Measurements from ENCODE around the gene FREY1.

Gene FREY1

GRCh38 chr11:45896422-45896984 lies 10.6 kb downstream of the FREY1 start:
- H3K9ac ChIP-seq (ENCODE audit: low read depth, low read length), result no peak overlapping the region
- no peaks in the 10 kb centered on the region for H3K9me3 ChIP-seq (ENCODE audit: control insufficient read depth, insufficient read depth, low read length)
- peaks cover 16% of the 10 kb centered on the region for H3K4me1 ChIP-seq (ENCODE audit: control insufficient read depth, insufficient read depth, low read length)
- peaks cover 3% of the 10 kb centered on the region for H3K27me3 ChIP-seq (ENCODE audit: control insufficient read depth, insufficient read depth, low read length)
- H3K4me3 ChIP-seq (ENCODE audit: low read depth, low read length), result peak overlapping the region; percentile 18
- H3K36me3 ChIP-seq (ENCODE audit: control insufficient read depth, insufficient read depth, low read length), result no peaks in the 10 kb centered on the region

DNA sequence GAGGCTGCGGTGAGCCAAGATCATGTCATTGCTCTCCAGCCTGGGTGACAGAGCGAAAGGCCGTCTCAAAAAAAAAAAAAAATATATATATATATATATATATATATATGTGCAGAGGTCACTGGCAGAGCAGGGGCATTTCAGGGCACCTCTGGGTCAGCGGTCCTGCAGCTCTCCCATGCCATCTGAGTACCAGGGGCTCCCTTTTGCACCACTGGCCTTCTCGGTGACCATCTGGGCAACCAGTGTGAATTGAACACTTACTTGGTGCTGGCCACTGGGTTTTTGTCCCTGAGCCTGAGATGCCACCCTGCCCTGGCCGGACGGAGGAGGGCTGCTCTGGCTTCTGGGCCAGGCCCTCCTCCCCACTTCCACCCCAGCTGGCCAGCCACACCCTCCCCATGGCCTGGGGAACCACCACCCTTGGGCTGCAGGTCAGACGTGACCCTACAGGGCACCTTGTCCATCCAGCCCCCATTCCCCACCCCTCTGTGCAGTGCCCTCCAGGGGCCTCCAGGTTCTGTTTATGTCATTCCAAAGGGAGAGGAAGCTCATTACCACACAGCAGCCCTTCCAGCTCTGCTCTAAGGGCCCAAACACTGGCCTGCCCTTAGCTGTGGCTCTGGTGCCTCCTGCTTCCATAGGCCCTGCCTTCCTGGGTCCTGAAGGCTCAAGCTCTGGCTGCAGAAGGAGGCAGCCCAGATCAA lies 11.4 kb downstream of the FREY1 start:
- H3K4me3 ChIP-seq (ENCODE audit: low read depth, low read length), result no peak overlapping the region
- H3K27me3 ChIP-seq (ENCODE audit: control insufficient read depth, insufficient read depth, low read length), result peaks cover 3% of the 10 kb centered on the region
- H3K9me3 ChIP-seq (ENCODE audit: control insufficient read depth, insufficient read depth, low read length), result no peaks in the 10 kb centered on the region
- no peaks in the 10 kb centered on the region for H3K36me3 ChIP-seq (ENCODE audit: control insufficient read depth, insufficient read depth, low read length)
- peaks cover 16% of the 10 kb centered on the region for H3K4me1 ChIP-seq (ENCODE audit: control insufficient read depth, insufficient read depth, low read length)
- no peak overlapping the region for H3K9ac ChIP-seq (ENCODE audit: low read depth, low read length)

- Histone ChIP-seq H3K9me3 (ENCODE audit: control insufficient read depth, insufficient read depth, low read length) (no peaks in the 10 kb centered on the region), H3K4me1 (ENCODE audit: control insufficient read depth, insufficient read depth, low read length) (peaks cover 16% of the 10 kb centered on the region), H3K27me3 (ENCODE audit: control insufficient read depth, insufficient read depth, low read length) (no peaks in the 10 kb centered on the region), H3K4me3 (ENCODE audit: low read depth, low read length) (no peak overlapping the region), H3K36me3 (ENCODE audit: control insufficient read depth, insufficient read depth, low read length) (no peaks in the 10 kb centered on the region), H3K9ac (ENCODE audit: low read depth, low read length) (no peak overlapping the region)
Measured at GRCh38 chr11:45894555-45895247, 12.4 kb downstream of the FREY1 start.

GRCh38 chr11:45892856-45893255 lies 14.2 kb downstream of the FREY1 start:
- Histone ChIP-seq H3K4me1 (ENCODE audit: control insufficient read depth, insufficient read depth, low read length) (peaks cover 13% of the 10 kb centered on the region), H3K9ac (ENCODE audit: low read depth, low read length) (no peak overlapping the region), H3K9me3 (ENCODE audit: control insufficient read depth, insufficient read depth, low read length) (no peaks in the 10 kb centered on the region), H3K4me3 (ENCODE audit: low read depth, low read length) (no peak overlapping the region), H3K27me3 (ENCODE audit: control insufficient read depth, insufficient read depth, low read length) (no peaks in the 10 kb centered on the region), H3K36me3 (ENCODE audit: control insufficient read depth, insufficient read depth, low read length) (no peaks in the 10 kb centered on the region)

DNA sequence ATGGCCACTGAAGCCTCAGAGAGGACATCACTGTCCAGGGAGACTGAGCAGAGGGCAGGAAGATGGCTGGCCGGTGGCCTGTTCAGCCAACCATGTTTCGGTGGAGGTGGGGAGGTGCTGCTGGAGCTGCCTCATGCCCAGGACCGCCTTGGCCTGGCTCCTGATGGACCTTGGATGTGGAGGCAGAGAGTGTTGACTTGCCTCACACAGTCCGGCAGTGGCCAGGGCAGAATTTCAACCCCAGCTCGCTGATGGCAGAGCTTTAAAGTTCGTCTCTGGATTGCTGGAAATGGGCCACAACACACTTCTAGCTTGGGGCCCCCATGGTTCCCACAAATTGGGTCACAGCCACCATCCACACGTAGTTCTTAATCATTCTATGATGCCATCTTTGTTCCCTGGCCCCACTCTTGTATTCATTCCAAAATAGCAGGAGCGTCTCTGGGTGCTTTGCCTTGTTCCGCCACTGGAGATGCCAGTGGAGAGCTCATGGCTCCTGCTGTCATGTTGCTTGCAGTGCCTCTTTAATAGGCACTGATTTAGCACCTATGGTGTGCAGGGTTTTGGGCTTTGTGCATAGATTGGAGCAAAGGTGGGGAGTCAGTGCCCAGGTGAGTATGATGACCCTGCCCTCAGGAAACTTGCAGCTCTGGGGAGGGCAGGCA lies 16.1 kb downstream of the FREY1 start:
- H3K36me3 ChIP-seq (ENCODE audit: control insufficient read depth, insufficient read depth, low read length), result no peaks in the 10 kb centered on the region

DNA sequence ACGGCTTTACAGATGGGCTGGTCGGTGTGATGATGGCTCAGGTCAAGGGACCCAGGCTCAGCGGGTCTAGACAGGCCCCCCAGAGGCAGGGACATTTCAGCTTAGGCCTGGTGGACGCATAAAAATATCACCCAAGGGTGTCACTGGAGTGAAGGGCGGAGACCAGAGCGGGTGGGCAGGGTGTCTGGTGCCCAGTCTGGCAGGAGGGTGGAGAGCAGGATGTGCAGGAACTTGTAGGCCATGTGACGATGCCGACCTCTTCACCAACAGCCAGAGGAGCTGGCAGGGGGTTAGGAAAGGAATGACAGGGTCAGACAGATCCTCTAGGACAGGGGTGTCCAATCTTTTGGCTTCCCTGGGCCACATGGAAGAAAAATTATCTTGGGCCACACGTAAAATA lies 17.1 kb downstream of the FREY1 start:
- Histone ChIP-seq H3K36me3 (ENCODE audit: control insufficient read depth, insufficient read depth, low read length) (no peaks in the 10 kb centered on the region), H3K9ac (ENCODE audit: low read depth, low read length) (no peak overlapping the region), H3K9me3 (ENCODE audit: control insufficient read depth, insufficient read depth, low read length) (no peaks in the 10 kb centered on the region), H3K27me3 (ENCODE audit: control insufficient read depth, insufficient read depth, low read length) (no peaks in the 10 kb centered on the region), H3K4me3 (ENCODE audit: low read depth, low read length) (no peak overlapping the region), H3K4me1 (ENCODE audit: control insufficient read depth, insufficient read depth, low read length) (peaks cover 7% of the 10 kb centered on the region)

More for the DNA sequence above, 16.1 kb downstream of the FREY1 start:
- no peaks in the 10 kb centered on the region for H3K9me3 ChIP-seq (ENCODE audit: control insufficient read depth, insufficient read depth, low read length)
- no peak overlapping the region for H3K4me3 ChIP-seq (ENCODE audit: low read depth, low read length)
- H3K9ac ChIP-seq (ENCODE audit: low read depth, low read length), result no peak overlapping the region
- H3K4me1 ChIP-seq (ENCODE audit: control insufficient read depth, insufficient read depth, low read length), result peaks cover 10% of the 10 kb centered on the region
- H3K27me3 ChIP-seq (ENCODE audit: control insufficient read depth, insufficient read depth, low read length), result no peaks in the 10 kb centered on the region

DNA sequence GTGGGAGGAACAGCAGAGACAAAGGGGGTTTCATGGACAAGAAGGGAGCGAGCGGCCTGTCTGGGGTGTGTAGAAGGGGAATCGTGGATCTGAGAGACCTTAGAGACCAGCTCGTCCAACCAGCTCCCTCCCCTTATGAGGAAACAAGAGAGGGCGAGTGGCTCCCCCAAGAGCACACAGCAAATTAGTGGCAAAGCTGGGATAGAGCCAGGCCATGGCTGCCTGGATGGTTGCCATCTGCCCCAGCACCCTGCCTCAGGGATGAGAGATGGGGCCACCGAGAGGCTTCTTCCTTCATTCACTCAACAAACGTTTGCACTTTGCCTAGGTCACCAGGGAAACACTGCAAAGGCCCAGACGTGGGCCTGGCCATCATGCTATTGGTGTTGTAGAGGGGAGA lies 17.5 kb downstream of the FREY1 start:
- Histone ChIP-seq H3K9me3 (ENCODE audit: control insufficient read depth, insufficient read depth, low read length) (no peaks in the 10 kb centered on the region), H3K36me3 (ENCODE audit: control insufficient read depth, insufficient read depth, low read length) (no peaks in the 10 kb centered on the region), H3K4me3 (ENCODE audit: low read depth, low read length) (no peak overlapping the region), H3K9ac (ENCODE audit: low read depth, low read length) (no peak overlapping the region), H3K27me3 (ENCODE audit: control insufficient read depth, insufficient read depth, low read length) (no peaks in the 10 kb centered on the region), H3K4me1 (ENCODE audit: control insufficient read depth, insufficient read depth, low read length) (peaks cover 7% of the 10 kb centered on the region)

GRCh38 chr11:45887587-45887986 lies 19.5 kb downstream of the FREY1 start:
- Histone ChIP-seq H3K27me3 (ENCODE audit: control insufficient read depth, insufficient read depth, low read length) (no peaks in the 10 kb centered on the region), H3K4me3 (ENCODE audit: low read depth, low read length) (no peak overlapping the region), H3K9me3 (ENCODE audit: control insufficient read depth, insufficient read depth, low read length) (no peaks in the 10 kb centered on the region), H3K36me3 (ENCODE audit: control insufficient read depth, insufficient read depth, low read length) (no peaks in the 10 kb centered on the region), H3K9ac (ENCODE audit: low read depth, low read length) (no peak overlapping the region), H3K4me1 (ENCODE audit: control insufficient read depth, insufficient read depth, low read length) (peaks cover 1% of the 10 kb centered on the region)

DNA sequence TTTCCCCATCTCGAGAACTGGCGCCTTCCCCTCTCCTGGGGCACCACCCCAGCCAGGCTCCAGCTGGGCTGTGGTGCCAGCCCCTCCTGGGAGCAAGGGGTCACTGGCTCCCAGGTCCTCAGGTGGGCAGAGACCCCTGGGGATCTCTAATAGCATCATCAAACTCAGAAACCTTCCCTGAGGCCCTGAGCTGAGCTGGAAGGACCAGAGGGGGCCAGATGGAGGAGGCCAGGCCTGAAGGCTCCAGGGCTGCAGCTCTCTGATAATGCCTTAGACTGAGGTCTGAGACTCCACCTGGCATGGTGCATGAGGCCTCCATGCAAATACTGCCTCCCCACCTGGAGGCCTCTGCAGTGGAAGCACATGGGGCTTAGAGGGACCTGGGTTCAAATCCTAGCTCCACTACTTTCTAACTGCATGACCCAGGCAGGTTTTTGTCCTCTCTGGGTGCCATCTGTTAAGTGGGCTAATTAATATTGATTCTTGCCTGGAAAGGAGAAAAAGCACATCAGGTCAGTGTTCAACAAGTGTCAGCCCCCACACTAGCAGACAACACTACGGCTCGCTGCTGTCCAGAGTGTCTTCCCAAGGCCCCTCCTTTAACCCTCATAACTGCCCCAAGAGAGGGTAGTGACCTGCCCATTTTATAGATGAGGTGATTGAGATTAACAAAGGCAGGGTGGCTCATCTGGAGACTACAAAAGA lies 20.1 kb downstream of the FREY1 start:
- Histone ChIP-seq H3K9me3 (ENCODE audit: control insufficient read depth, insufficient read depth, low read length) (no peaks in the 10 kb centered on the region), H3K4me1 (ENCODE audit: control insufficient read depth, insufficient read depth, low read length) (no peaks in the 10 kb centered on the region), H3K4me3 (ENCODE audit: low read depth, low read length) (peak overlapping the region; percentile 72), H3K36me3 (ENCODE audit: control insufficient read depth, insufficient read depth, low read length) (peaks cover 2% of the 10 kb centered on the region), H3K27me3 (ENCODE audit: control insufficient read depth, insufficient read depth, low read length) (no peaks in the 10 kb centered on the region), H3K9ac (ENCODE audit: low read depth, low read length) (no peak overlapping the region)

DNA sequence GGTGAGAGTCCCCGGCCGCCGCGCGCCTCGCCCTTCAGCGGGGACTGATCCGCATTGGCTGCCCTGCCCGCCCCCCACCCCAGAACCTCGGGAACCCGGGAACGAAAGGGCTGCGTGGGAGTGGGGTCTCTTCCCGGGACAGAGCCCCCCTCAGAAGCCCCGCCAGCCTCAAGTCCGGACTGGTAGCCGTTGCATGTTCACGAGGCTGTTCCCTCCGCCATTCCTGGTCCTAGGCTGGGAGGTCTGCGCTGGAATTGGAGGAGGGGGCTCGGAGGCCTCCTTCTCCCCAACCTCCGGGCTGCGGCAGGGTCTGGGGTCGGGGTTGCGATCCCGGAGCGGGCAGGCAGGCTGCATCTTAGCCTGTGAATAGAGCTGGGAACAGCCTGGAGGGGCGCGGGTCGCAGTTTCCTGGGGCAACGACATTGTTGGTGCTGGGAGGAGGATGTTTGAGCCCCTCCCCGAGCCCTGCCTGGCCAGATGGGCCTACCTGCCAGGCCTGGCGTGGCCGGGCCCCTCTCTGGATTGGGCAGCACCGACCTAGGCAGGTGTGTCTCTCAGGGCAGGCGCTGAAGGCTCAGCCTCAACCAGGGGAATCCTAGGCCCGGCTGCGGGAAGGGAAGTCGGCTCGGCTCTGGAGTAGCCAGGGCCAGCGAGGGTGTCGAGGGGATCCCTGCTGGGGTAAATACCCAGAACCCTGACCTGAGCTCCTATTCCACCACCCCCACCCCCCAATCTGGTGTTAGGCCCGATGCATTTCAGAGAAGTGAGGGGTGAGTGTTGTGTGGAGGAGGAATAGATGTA lies 20.9 kb downstream of the FREY1 start:
- no peaks in the 10 kb centered on the region for H3K27me3 ChIP-seq (ENCODE audit: control insufficient read depth, insufficient read depth, low read length)
- H3K4me3 ChIP-seq (ENCODE audit: low read depth, low read length), result peak overlapping the region; percentile 72
- peaks cover 6% of the 10 kb centered on the region for H3K36me3 ChIP-seq (ENCODE audit: control insufficient read depth, insufficient read depth, low read length)
- H3K4me1 ChIP-seq (ENCODE audit: control insufficient read depth, insufficient read depth, low read length), result no peaks in the 10 kb centered on the region
- no peaks in the 10 kb centered on the region for H3K9me3 ChIP-seq (ENCODE audit: control insufficient read depth, insufficient read depth, low read length)
- peak overlapping the region; percentile 47 for H3K9ac ChIP-seq (ENCODE audit: low read depth, low read length)

Data from iPS-15b (cell line).